Measurements from ENCODE around the gene PRIM2.
"Not testable (repeated sequence)": the region's sequence is repeated elsewhere in the genome, so short reads cannot be mapped to it uniquely, and the experiment has no call there.

The PRIM2 gene

GRCh38 chr6:57310095-57310816 lies 7.2 kb upstream of the PRIM2 start:
- not testable (repeated sequence) for DNase-seq

GRCh38 chr6:57310817-57311157 lies 6.6 kb upstream of the PRIM2 start:
- no peak for DNase-seq

DNA sequence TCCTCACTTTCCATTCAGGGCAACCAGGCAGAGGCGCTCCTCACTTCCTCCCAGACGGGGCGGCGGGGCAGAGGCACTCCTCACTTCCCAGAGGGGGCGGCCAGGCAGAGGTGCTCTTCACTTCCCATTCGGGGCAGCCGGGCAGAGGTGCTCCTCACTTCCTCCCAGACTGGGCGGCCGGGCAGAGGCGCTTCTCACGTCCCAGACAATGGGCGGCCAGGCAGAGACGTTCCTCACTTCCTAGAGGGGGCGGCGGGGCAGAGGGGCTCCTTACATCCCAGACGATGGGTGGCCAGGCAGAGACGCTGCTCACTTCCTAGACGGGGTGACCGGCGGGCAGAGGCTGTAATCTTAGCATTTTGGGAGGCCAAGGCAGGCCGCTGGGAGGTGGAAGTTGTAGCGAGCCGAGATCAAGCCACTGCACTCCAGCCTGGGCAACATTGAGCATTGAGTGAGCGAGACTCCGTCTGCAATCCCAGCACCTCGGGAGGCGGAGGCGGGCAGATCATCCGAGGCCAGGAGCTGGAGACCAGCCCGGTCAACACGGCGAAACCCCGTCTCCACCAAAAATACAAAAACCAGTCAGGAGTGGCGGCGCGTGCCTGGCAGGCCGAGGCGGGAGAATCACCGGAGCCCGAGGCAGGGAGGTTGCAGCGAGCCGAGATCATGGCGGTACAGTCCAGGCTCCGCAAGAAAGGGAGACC lies 6.0 kb upstream of the PRIM2 start:
- not testable (repeated sequence) for DNase-seq

GRCh38 chr6:57312004-57312345 lies 5.5 kb upstream of the PRIM2 start:
- DNase-seq: no peak

GRCh38 chr6:57313009-57313408 lies 4.4 kb upstream of the PRIM2 start:
- no peak for DNase-seq

- DNase-seq: no peak
These were observed 3.5 kb upstream of the PRIM2 start for GRCh38 chr6:57313711-57314471.

DNA sequence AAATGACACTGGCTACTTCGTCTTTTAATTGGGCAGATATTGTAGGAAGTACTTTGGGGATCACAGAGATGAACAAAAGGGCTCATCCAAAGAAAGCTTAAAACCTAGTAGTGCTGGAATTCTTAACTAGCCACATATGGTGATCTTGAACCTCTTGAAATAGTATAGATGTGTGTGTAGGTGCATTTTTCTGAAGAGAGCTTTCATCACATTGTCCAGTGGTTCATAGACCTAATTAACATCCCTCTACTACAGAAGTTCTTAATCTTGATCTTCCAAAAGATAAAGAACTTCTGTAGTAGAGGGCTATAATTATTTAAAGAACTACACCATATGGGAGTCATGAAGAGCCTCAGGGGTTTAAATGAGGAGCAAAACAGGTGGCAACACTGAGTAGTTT lies 2.3 kb upstream of the PRIM2 start:
- no peak for DNase-seq

DNA sequence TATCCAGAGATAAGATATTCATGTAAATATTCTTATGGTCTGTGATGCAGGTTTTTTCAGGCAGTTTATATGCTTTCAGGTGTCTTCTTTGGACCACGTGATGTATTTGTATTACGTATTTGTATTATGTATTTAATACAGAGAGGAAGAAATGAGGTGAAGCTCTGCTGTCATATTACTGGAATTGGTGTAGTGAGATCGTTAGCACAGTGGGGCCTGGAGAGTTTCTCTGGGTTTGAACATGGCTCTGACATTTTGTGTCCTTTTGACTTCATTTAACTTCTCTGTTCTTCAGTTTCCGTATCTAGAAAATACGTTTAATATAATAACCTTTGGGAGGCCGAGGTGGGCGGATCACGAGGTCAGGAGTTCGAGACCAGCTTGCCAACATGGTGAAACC lies 1.6 kb upstream of the PRIM2 start:
- DNase-seq: no peak

GRCh38 chr6:57316581-57317059 lies 810 bp upstream of the PRIM2 start:
- DNase-seq: peak; percentile 94 to 95

- peak; percentile 53 to 80 for DNase-seq
These were observed 7.1 kb downstream of the PRIM2 start for GRCh38 chr6:57324538-57324937.

DNA sequence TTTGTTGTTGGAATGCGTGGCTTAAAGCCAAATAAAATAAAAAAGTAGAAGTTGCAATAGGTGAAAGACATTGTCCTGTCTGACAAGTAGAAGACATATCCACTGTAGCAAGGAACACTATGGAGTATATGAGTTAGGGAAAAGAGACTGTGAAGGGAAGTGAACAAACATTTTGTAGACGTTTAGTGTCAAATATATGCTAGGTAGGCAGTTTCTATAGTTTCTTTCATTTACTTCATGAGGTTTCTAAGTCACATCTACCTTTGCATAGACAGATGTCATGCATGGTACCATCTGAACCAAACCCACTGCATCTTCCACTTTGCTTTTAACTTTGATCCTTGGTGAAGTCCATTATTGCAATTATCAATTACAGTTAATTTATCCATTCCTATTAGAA lies 9.9 kb downstream of the PRIM2 start:
- DNase-seq: no peak

DNA sequence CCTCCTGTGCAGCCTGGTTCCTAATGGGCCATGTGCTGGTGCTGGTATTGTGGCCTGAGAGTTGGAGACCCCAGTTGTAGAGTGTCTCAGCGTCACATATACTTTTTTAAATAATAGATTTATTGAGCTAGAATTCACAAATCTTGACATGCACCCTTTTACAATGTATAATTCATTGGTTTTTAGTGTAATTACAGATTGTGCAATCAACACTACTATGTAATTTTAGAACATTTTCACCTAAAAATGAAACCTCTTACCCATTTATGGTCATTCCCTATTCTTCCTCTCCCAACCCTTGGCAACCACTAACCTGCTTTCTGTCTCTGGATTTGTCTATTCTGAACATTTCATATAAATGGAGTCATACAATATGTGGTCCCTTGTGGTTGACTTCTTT lies 10.6 kb downstream of the PRIM2 start:
- DNase-seq: no peak

DNA sequence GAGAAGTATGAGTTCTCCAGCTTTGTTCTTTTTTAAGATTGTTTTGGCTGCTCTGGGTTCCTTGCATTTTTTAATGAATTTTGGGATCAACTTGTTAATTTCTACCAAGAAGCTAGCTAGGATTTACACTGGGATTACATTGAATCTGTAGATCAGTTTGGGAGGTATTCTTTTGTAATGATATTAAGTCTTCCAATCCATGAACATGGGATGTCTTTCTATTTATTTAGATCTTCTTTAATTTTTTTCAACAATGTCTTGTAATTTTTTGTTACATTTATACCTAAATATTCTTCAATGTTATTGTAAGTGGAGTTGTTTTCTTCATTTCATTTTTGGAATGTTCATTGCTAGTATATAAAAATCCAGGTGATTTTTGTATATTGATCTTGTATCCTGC lies 12.5 kb downstream of the PRIM2 start:
- DNase-seq: no peak

DNA sequence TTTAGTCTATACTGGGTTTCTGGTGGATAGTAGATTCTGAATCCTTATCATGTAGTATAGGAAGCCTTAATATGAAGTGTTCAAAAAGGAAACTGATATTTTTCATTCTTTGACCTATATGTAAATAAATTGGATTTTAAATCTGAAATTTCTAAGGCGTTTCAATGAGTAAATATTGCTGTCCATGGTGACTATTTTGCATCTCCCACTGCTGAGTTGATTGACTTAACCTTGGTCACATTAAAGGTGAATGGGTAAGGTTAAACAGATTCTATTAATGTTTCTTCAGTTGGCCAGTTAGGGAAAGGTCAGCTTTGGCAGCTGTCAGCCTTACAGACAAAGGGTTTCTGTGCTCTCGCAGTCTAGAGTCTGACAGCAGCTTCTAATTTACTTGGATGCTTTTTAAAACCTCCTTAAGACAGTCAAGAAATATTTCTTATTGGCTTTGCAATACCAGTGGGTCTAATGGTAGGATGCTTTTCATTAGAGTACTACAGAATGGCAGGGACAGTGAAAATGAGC lies 24.8 kb downstream of the PRIM2 start:
- no peak for DNase-seq

GRCh38 chr6:57343342-57343741 lies 25.9 kb downstream of the PRIM2 start:
- not testable (repeated sequence) for DNase-seq

DNA sequence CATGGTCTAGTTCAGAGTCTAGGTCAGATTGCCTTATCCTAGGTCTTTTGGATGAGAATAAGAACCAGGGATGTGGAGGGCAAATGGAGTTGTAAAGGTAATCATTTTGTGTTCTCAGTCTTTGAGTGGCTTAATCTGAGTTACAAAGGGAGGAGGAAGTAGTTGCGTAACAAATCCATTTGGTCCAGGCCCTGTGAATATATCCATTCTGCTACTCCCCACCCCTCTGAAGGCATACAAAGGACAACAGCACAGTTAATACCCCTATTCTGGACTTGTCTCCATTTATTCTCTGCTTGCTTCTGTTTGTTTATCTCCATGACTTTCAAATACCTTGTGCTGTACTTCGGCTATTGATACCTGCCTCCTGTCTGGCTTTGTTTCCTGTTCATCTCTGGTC lies 29.3 kb downstream of the PRIM2 start:
- not testable (repeated sequence) for DNase-seq

DNA sequence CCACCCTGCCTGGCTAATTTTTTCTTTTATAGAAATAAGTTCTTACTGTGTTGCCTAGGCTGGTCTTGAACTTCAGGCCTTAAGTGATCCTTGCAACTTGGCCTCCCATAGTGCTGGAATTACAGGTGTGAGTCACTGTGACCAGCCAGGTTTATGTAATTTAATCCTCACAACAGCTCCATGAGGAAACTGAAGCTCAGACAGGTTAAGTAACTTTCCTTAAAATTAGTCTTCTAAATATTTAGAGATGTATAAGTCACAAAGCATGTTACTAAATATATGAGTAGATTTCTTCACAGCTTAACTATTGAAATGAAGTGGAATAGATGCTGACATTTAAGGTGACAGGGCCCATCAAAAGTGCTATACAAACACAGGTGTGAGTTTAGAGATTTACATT lies 30.2 kb downstream of the PRIM2 start:
- DNase-seq: not testable (repeated sequence)

GRCh38 chr6:57350443-57350842 lies 33.0 kb downstream of the PRIM2 start:
- DNase-seq: peak; percentile 57 to 58

GRCh38 chr6:57352596-57352995 lies 35.2 kb downstream of the PRIM2 start:
- not testable (repeated sequence) for DNase-seq

DNA sequence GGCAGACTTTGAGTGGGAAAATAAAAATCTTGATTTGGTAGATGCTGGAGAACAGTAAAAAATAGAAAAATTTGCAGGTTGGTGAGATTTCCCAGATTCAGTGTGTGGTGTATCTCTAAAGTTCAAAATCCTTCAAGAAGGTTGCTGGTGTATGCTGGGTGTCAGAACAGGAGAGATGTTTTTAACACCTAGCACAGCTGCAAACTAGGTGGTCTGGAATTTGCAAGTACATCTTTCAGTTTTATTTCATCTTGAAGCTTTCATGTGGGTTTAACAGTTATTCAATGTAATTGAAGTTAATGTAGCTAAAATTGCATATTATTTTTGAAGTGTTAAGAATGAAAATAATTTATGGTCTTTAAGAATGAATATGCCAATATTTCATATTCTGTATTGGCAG lies 40.9 kb downstream of the PRIM2 start:
- DNase-seq: not testable (repeated sequence)

DNA sequence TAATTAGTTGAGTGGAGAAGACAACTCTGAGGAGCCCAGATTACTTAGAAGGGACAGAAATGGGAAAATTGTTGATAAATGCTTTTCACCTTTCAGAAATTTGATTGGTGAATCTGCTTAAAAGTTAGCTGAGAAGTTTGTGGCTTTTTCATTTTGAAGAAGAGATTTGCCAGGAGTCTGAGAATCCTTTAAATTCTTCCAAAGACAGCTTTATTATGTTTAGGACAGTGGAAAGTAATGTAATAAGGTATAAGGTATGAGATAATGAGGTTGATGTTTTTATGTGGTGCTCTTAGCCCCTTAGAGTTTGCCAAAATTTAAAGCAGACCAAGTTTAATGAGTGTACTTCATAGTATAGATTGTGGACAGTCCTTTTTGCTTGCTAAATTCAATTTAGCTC lies 42.3 kb downstream of the PRIM2 start:
- not testable (repeated sequence) for DNase-seq

DNA sequence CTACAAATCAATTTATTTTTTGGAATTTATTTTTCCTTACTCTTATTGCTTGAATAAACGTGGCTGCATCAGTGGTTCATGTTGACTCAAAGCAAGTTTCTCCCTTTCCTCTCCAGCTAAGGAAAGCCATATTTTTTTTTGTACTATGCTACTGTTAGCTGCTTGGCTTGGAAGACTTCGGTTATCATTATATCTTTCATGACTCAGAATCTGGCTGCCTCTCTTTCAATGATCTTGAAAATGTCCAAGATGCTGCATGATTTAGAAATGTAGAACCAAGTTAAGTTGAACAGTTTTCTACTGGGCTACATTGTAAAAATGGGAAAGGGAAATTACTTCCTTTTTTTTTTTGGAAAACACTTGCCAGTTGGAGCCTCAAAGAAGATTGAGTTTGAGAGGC lies 44.9 kb downstream of the PRIM2 start:
- DNase-seq: not testable (repeated sequence)

DNA sequence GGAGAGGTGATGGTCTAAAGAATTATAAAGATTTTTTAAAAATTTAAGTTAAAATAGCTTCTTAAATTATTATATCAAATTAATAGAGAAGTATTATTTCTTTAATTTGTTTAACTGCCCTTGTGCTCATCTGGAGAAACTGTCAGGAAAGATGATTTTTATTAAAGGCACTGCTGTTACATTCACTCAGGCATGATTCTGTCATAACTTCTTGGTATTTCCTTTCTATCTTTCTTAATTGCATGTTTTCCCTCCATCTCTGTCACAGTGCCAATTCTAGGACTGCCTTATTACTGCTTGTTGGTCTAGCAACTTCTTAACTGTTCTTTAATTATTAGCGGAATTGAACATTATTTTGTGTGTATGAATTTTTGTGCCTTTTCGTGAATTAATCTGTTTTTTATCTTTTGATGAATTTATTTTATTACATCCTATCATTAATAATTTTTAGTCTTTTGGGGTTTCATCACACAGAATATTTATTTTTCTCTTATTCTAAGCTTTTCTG lies 47.7 kb downstream of the PRIM2 start:
- DNase-seq: not testable (repeated sequence)

All from Kasumi-1 (cell line).